Caki2 (cell line): ENCODE measurements around the gene MYRFL. TPM values are rescaled to one million over a fixed set of nuclear protein-coding genes. Genes with fewer than 3 reads are reported as not detected.

Experiments
- DNase-seq: peaks from one replicate; pipeline ENCODE4 v3.0.0-alpha.2; 2015; ENCODE audit warnings: low read depth
- in situ Hi-C: cut with HindIII; loops from 2 replicates; pipeline ENCODE4 v1.10.0; 2016; ENCODE audit warnings: low sequenced_read_pairs, low pct_unique_long_range_greater_than_20kb, mixed read lengths
- total RNA-seq: library from RNA; depleted of rRNA; stranded (reverse); fragments of >200 nt; shearing (Covaris generic); gene quantifications from 2 replicates; pipeline ENCODE4 v1.2.3, GENCODE V29; 2014; ENCODE audit warnings: low replicate concordance

The MYRFL gene
- total RNA-seq, 1 experiment from 2014 or later = not detected

- in situ Hi-C loops = no loop called here
Observed at GRCh38 chr12:69915964-69916363, 90.9 kb downstream of the MYRFL start.

DNA sequence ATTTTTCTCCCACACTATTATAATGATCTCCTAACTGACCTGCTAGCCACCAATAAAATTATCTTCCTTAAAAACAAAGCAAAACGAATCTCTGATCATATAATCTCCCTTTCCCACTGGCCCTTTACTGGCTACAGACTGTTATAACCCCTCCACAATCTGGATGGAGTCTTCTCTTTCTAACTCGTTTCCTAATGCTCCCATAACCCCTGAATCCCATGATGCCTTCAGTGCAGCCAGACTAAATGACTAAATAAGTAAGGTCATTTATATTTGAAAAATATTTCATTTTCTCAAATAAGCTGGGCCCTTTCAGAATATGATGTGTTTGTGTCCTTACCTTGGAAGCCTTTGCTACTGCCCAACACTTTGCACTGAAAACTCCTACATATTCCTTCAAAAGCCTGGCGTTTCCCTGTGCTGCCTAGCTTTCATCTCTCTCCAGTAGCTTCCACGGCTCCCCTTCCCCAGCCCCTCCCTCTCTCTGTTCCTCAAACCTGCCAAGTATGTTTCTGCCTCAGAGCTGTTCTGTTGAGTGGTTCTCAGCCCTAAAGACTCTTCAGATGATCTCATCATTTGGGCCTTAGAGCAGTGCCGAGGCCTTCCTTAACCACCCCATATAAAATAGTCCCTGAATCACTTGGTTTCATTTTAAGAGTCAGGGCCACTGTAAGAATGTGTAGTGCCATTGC, 91.7 kb downstream of the MYRFL start:
- in situ Hi-C loops = no loop called here

More at GRCh38 chr12:69915964-69916363, 90.9 kb downstream of the MYRFL start:
- no peak for DNase-seq

GRCh38 chr12:69918287-69918686, 93.3 kb downstream of the MYRFL start:
- in situ Hi-C loops = no loop called here
- no peak for DNase-seq

More for the DNA sequence above, 91.7 kb downstream of the MYRFL start:
- no peak for DNase-seq

- in situ Hi-C loops = no loop called here
- DNase-seq = no peak
Observed at GRCh38 chr12:69919495-69919894, 94.5 kb downstream of the MYRFL start.

- in situ Hi-C loops = no loop called here
- no peak for DNase-seq
Observed at GRCh38 chr12:69921831-69922230, 96.8 kb downstream of the MYRFL start.

DNA sequence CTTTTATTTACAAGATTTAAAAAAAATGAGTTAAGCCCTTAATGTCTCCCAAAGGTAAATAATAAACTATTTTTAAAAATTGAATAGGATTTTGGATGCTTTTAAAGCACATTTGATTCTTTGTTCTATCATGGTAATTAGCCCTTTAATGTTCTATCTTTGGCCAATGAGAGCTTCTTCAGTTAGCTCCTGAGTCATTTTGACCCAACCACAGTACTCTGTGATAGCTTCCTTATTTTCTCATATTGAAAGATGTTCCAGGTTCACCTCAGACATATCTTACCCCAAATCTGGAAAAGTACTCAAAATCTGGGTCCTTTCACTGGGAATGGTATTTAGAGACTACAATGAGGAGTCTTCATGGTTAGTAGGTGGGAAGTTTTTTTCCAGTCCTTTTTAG, 98.0 kb downstream of the MYRFL start:
- in situ Hi-C loops = no loop called here
- DNase-seq = no peak

GRCh38 chr12:69925291-69925690, 100.3 kb downstream of the MYRFL start:
- DNase-seq = no peak
- in situ Hi-C loops = no loop called here

DNA sequence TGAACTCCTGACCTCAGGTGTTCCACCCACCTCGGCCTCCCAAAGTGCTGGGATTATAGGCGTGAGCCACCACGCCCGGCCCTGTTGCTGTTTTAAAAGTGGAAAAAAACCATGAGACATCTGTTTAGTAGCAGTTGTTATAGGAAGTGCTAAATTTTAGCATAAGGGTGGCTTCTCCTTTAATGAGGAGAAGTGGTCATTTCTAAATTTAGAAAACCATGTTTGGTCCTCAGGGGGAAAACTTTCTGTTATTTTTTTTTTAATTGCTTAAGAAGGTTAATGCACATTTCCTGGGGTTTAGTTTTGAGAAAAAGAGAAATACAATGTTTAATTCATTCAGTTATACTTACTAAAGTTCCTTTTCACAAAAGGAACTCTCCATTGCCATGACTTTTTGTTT, 102.1 kb downstream of the MYRFL start:
- in situ Hi-C loops = no loop called here
- DNase-seq = no peak

GRCh38 chr12:69929125-69929524, 104.1 kb downstream of the MYRFL start:
- no peak for DNase-seq
- in situ Hi-C loops = no loop called here

- in situ Hi-C loops = no loop called here
- DNase-seq = no peak
Observed at GRCh38 chr12:69929531-69929930, 104.5 kb downstream of the MYRFL start.

- in situ Hi-C loops = no loop called here
- DNase-seq = no peak
Observed at GRCh38 chr12:69931569-69931968, 106.5 kb downstream of the MYRFL start.

DNA sequence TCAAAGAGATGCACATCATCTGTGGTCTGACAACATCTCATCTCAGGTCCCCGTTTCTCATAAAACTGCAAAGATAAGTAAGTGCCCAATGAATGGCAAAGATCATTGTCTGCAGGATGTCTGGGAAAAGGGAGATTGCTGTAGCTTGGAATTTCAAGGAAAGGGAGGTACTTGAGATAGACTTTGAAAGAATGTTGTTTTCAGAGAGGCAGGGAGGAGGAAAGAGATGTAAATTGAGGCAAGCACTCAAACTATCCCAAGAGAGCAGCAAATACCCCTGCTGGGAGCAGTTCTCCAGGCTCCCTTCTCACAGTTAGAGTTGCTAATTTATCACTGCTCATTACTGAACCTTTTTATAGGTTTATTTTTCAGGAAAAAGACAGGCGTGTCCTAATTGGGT, 107.1 kb downstream of the MYRFL start:
- no peak for DNase-seq
- in situ Hi-C loops = no loop called here

- in situ Hi-C loops = no loop called here
- no peak for DNase-seq
Observed at GRCh38 chr12:69932676-69933552, 107.9 kb downstream of the MYRFL start.

- no peak for DNase-seq
- in situ Hi-C loops = no loop called here
Observed at GRCh38 chr12:69934011-69934410, 109.0 kb downstream of the MYRFL start.

- in situ Hi-C loops = no loop called here
- no peak for DNase-seq
Observed at GRCh38 chr12:69935651-69936100, 110.6 kb downstream of the MYRFL start.

GRCh38 chr12:69936214-69936731, 111.2 kb downstream of the MYRFL start:
- in situ Hi-C loops = no loop called here
- DNase-seq = no peak

- in situ Hi-C loops = no loop called here
- DNase-seq = no peak
Observed at GRCh38 chr12:69936766-69937165, 111.7 kb downstream of the MYRFL start.

GRCh38 chr12:69947123-69947522, 122.1 kb downstream of the MYRFL start:
- DNase-seq = no peak
- in situ Hi-C loops = no loop called here

DNA sequence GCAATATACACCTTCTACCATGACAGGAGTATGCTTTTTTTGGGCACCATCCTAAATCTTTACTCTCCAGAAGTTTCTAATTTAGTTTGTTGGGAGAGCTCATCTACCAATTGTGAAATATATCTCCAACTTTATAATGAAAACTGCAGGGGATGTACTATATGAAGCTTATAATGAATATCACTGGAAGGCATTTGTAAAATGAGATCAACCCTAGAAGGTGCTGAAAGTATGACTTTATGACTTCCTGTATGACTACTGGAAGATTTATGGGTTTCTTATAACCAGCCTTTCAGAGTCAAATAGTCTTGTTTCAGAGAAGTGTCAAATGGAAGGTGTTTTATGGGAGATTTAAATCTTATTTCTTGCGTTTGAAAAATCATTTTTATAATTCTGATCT, 122.9 kb downstream of the MYRFL start:
- DNase-seq = no peak
- in situ Hi-C loops = no loop called here
